Keratinocyte (primary cell): ENCODE results near the gene HOMER3. TPM values are rescaled to one million over a fixed set of nuclear protein-coding genes. Genes with fewer than 3 reads are reported as not detected.

Experiments used
- DNase-seq: peaks from one replicate; pipeline ENCODE4 v3.0.0-alpha.2; 2011; ENCODE audit warnings: low read depth, missing footprints, low spot score
- FAIRE-seq: peaks from 2 replicates; lab custom pipeline; 2011; peaks lifted over from hg19 to GRCh38; lab: Jason Lieb, UNC
- H2AFZ ChIP-seq: 2 replicates; pipeline ENCODE4 v1.6.0; 2012; ENCODE audit warnings: low read length, control low read depth, inconsistent platforms; ENCODE audit not compliant: control insufficient read depth
- H3K27ac ChIP-seq: 2 replicates; pipeline ENCODE4 v1.5.1; 2011; ENCODE audit warnings: low read length; ENCODE audit not compliant: control insufficient read depth, insufficient read depth
- H3K27me3 ChIP-seq: 3 replicates; pipeline ENCODE4 v1.6.0; 2011; ENCODE audit warnings: low read length; ENCODE audit not compliant: control insufficient read depth, insufficient read depth; ENCODE audit errors: extremely low read depth
- H3K36me3 ChIP-seq, 2 experiments: 2 replicates in 1 of 2; 3 replicates in 1 of 2; pipeline ENCODE4 v1.5.1; 2011; ENCODE audit warnings: low read length in 2 of 2, mild to moderate bottlenecking in 1 of 2; ENCODE audit not compliant: control insufficient read depth in 2 of 2, insufficient read depth in 2 of 2; ENCODE audit errors: extremely low read depth in 1 of 2
- H3K4me1 ChIP-seq: 3 replicates; pipeline ENCODE4 v1.5.1; 2011; ENCODE audit warnings: low read length; ENCODE audit not compliant: control insufficient read depth, insufficient read depth; ENCODE audit errors: extremely low read depth
- H3K4me2 ChIP-seq: 3 replicates; pipeline ENCODE4 v1.6.0; 2011; ENCODE audit warnings: low read depth, low read length; ENCODE audit not compliant: control insufficient read depth, insufficient read depth; ENCODE audit errors: extremely low read depth
- H3K4me3 ChIP-seq, 3 experiments: fragments of 200-600 bp in 1 of 3; sonication (generic) in 1 of 3; 2 replicates in 2 of 3; 3 replicates in 1 of 3; pipeline ENCODE4 v1.5.1; 2011 to 2016; ENCODE audit warnings: low read length in 3 of 3, mild to moderate bottlenecking in 3 of 3, control low read depth in 2 of 3, inconsistent platforms in 1 of 3, low read depth in 1 of 3, mixed read lengths in 1 of 3, mixed run types in 1 of 3, moderate library complexity in 1 of 3; ENCODE audit not compliant: control insufficient read depth in 2 of 3, insufficient read depth in 2 of 3; ENCODE audit errors: extremely low read depth in 1 of 3
- H3K79me2 ChIP-seq: 2 replicates; pipeline ENCODE4 v1.6.0; 2012; ENCODE audit warnings: low read length; ENCODE audit not compliant: control insufficient read depth, insufficient read depth
- H3K9ac ChIP-seq: 3 replicates; pipeline ENCODE4 v1.6.0; 2011; ENCODE audit warnings: low read length; ENCODE audit not compliant: control insufficient read depth, insufficient read depth; ENCODE audit errors: extremely low read depth
- H3K9me1 ChIP-seq: 3 replicates; pipeline ENCODE4 v1.6.0; 2011; ENCODE audit warnings: low read length; ENCODE audit not compliant: control insufficient read depth, insufficient read depth; ENCODE audit errors: extremely low read depth
- H3K9me3 ChIP-seq: 2 replicates; pipeline ENCODE4 v1.5.1; 2012; ENCODE audit warnings: low read depth, low read length; ENCODE audit not compliant: control insufficient read depth
- H4K20me1 ChIP-seq: 3 replicates; pipeline ENCODE4 v1.6.0; 2011; ENCODE audit warnings: low read length; ENCODE audit not compliant: control insufficient read depth, insufficient read depth; ENCODE audit errors: extremely low read depth
- CTCF ChIP-seq, 3 experiments: IDR thresholded peaks in 1 of 3; conservative IDR thresholded peaks in 1 of 3; optimal IDR thresholded peaks in 1 of 3; 2 replicates in 2 of 3; 3 replicates in 1 of 3; pipeline versions ENCODE3 to v1.5.1; 2011; ENCODE audit warnings: low read length in 3 of 3, mild to moderate bottlenecking in 3 of 3, moderate library complexity in 2 of 3, control low read depth in 1 of 3, inconsistent platforms in 1 of 3; ENCODE audit not compliant: insufficient read depth in 2 of 3; ENCODE audit errors: extremely low read depth in 1 of 3
- EZH2 ChIP-seq: IDR thresholded peaks from one replicate; pipeline ENCODE4 v1.6.1; 2012; ENCODE audit warnings: inconsistent platforms, mild to moderate bottlenecking, low read length, moderate library complexity
- dilution Hi-C: fragments of 300-500 bp; cut with MboI; formaldehyde crosslinking; loops from one replicate; pipeline ENCODE4 v1.7.0; 2020; ENCODE audit warnings: low sequenced_read_pairs; ENCODE audit not compliant: extremely low pct_ligation_motif_present
- polyA plus RNA-seq, 5 experiments: library from polyadenylated mRNA; depleted of rRNA in 3 of 5; stranded (reverse) in 3 of 5; stranded (forward) in 1 of 5; unstranded in 1 of 5; fragments of >200 nt; gene quantifications; 1 replicate in 1 of 5; 2 replicates in 3 of 5; 3 replicates in 1 of 5; pipeline versions ENCODE4 v1.2.1 to v1.2.3, GENCODE V29; 2011 to 2012; ENCODE audit warnings: missing spikeins in 2 of 5, low read depth in 1 of 5, low replicate concordance in 1 of 5

Gene HOMER3
- polyA plus RNA-seq, 1 donor (not counting 4 experiments of a cell fraction or from before 2014, with no cell fraction given): 119 TPM

GRCh38 chr19:18975011-18975410, 34.0 kb upstream of the HOMER3 start:
- H3K27ac ChIP-seq: no peak overlapping the region
- H4K20me1 ChIP-seq: no peaks in the 10 kb centered on the region
- no peak for TF ChIP-seq CTCF (optimal IDR thresholded peaks at IDR 0.05 in 1 of 3, IDR thresholded peaks at IDR 0.05 in 1 of 3, conservative IDR thresholded peaks at IDR 0.05 in 1 of 3; ENCODE audit: extremely low read depth in 1 of 3, insufficient read depth in 2 of 3, low read length in 3 of 3)
- no peak for TF ChIP-seq EZH2
- H3K9me1 ChIP-seq: no peaks in the 10 kb centered on the region
- H3K9ac ChIP-seq: no peak overlapping the region
- dilution Hi-C loops: no loop called here
- no peaks in the 10 kb centered on the region for H3K9me3 ChIP-seq
- DNase-seq (no peak), FAIRE-seq (no peak)
- peaks cover 3% of the 10 kb centered on the region for H3K4me1 ChIP-seq
- no peak overlapping the region for H3K4me3 ChIP-seq
- no peaks in the 10 kb centered on the region for H3K79me2 ChIP-seq
- no peaks in the 10 kb centered on the region for H3K27me3 ChIP-seq
- H2AFZ ChIP-seq: no peak overlapping the region
- H3K36me3 ChIP-seq: no peaks in the 10 kb centered on the region
- H3K4me2 ChIP-seq: peak overlapping the region; percentile 5

GRCh38 chr19:18972851-18973250, 31.8 kb upstream of the HOMER3 start:
- no peak overlapping the region for H3K4me3 ChIP-seq
- no peak overlapping the region for H3K27ac ChIP-seq
- H3K9me1 ChIP-seq: no peaks in the 10 kb centered on the region
- no peaks in the 10 kb centered on the region for H3K9me3 ChIP-seq
- no peak overlapping the region for H2AFZ ChIP-seq
- DNase-seq (no peak), FAIRE-seq (no peak)
- H3K36me3 ChIP-seq: no peaks in the 10 kb centered on the region
- H3K79me2 ChIP-seq: no peaks in the 10 kb centered on the region
- dilution Hi-C loops: no loop called here
- H3K4me2 ChIP-seq: no peak overlapping the region
- H3K27me3 ChIP-seq: no peaks in the 10 kb centered on the region
- H3K9ac ChIP-seq: no peak overlapping the region
- H3K4me1 ChIP-seq: peaks cover 7% of the 10 kb centered on the region
- no peaks in the 10 kb centered on the region for H4K20me1 ChIP-seq
- TF ChIP-seq CTCF (optimal IDR thresholded peaks at IDR 0.05 in 1 of 3, IDR thresholded peaks at IDR 0.05 in 1 of 3, conservative IDR thresholded peaks at IDR 0.05 in 1 of 3; ENCODE audit: extremely low read depth in 1 of 3, insufficient read depth in 2 of 3, low read length in 3 of 3) (no peak), EZH2 (no peak)
